Measurements from ENCODE around the gene DMP1. TPM values are rescaled to one million over a fixed set of nuclear protein-coding genes. Genes with fewer than 3 reads are reported as not detected.
"Not testable (repeated sequence)": the region's sequence is repeated elsewhere in the genome, so short reads cannot be mapped to it uniquely, and the experiment has no call there.

DMP1 gene
- total RNA-seq, 4 donors from 2014 or later: not detected

- intact Hi-C loops (cut with DNase I): loop anchor here (5.0 kb wide), 1 partner anchor 160 kb away; no protein-coding TSS in a partner anchor
- no peak overlapping the region for H3K4me3 ChIP-seq
- 61 to 64% methylated on average over 7 of the region's 7 CpGs for WGBS, 2 donors
- H3K36me3 ChIP-seq: no peaks in the 10 kb centered on the region
- H3K9me3 ChIP-seq: peaks cover 0 to 7% (median 0%) of the 10 kb centered on the region in 3 donors
- H3K4me1 ChIP-seq: peaks cover 0 to 4% (median 0%) of the 10 kb centered on the region in 3 donors
- TF ChIP-seq CTCF (IDR thresholded peaks at IDR 0.05): no peak
- TF ChIP-seq POLR2A (IDR thresholded peaks at IDR 0.05): no peak
- DNase-seq: no peak
- H3K27me3 ChIP-seq: no peaks in the 10 kb centered on the region
- no peak overlapping the region for H3K27ac ChIP-seq
Observed at GRCh38 chr4:87677731-87678130, 27.7 kb downstream of the DMP1 start.

GRCh38 chr4:87679449-87680169 is 29.5 kb downstream of the DMP1 start:
- Histone ChIP-seq H3K27ac (no peak overlapping the region), H3K9me3 (peaks cover 0 to 7% (median 0%) of the 10 kb centered on the region in 3 donors), H3K27me3 (no peaks in the 10 kb centered on the region), H3K4me3 (no peak overlapping the region), H3K36me3 (no peaks in the 10 kb centered on the region), H3K4me1 (peaks cover 0 to 4% (median 0%) of the 10 kb centered on the region in 3 donors)
- 38 to 44% methylated on average over 11 of the region's 11 CpGs for WGBS, 2 donors
- intact Hi-C loops (cut with DNase I): loop anchor here (5.0 to 10.0 kb wide), 2 partner anchors 158 to 525 kb away; no protein-coding TSS in a partner anchor
- no peak for DNase-seq
- TF ChIP-seq CTCF (IDR thresholded peaks at IDR 0.05) (peak; percentile 44 to 83 (median 66)), POLR2A (IDR thresholded peaks at IDR 0.05) (no peak)

- no peaks in the 10 kb centered on the region for H3K36me3 ChIP-seq
- no peak overlapping the region for H3K4me3 ChIP-seq
- DNase-seq: no peak
- TF ChIP-seq POLR2A (IDR thresholded peaks at IDR 0.05) (no peak), CTCF (IDR thresholded peaks at IDR 0.05) (no peak)
- H3K9me3 ChIP-seq: peaks cover 0 to under 1% (median 0%) of the 10 kb centered on the region in 3 donors
- no peaks in the 10 kb centered on the region for H3K27me3 ChIP-seq
- WGBS, 2 donors: 62 to 77% methylated on average over 5 of the region's 5 CpGs
- intact Hi-C loops (cut with DNase I): loop anchor here (10.0 kb wide), 1 partner anchor 525 kb away; no protein-coding TSS in a partner anchor
- H3K27ac ChIP-seq: no peak overlapping the region
- peaks cover 0 to 4% (median 0%) of the 10 kb centered on the region in 3 donors for H3K4me1 ChIP-seq
Observed at GRCh38 chr4:87680271-87680670, 30.2 kb downstream of the DMP1 start.

- H3K27me3 ChIP-seq: no peaks in the 10 kb centered on the region
- H3K36me3 ChIP-seq: no peaks in the 10 kb centered on the region
- no peak for DNase-seq
- H3K27ac ChIP-seq: no peak overlapping the region
- WGBS, 2 donors: 54 to 57% methylated on average over 3 of the region's 3 CpGs
- H3K9me3 ChIP-seq: peaks cover 0 to 27% (median 10%) of the 10 kb centered on the region in 3 donors
- H3K4me1 ChIP-seq: no peaks in the 10 kb centered on the region
- intact Hi-C loops (cut with DNase I): loop anchor here (10.0 kb wide), 1 partner anchor 516 kb away; no protein-coding TSS in a partner anchor
- no peak for TF ChIP-seq POLR2A (IDR thresholded peaks at IDR 0.05)
- no peak for TF ChIP-seq CTCF (IDR thresholded peaks at IDR 0.05)
- H3K4me3 ChIP-seq: no peak overlapping the region
Observed at GRCh38 chr4:87688316-87688715, 38.2 kb downstream of the DMP1 start.

- H3K4me1 ChIP-seq; DNase-seq; H3K27me3 ChIP-seq; intact Hi-C loops (cut with DNase I); H3K4me3 ChIP-seq; H3K27ac ChIP-seq; H3K36me3 ChIP-seq: not testable (repeated sequence)
- WGBS, 2 donors: 55 to 90% methylated on average over 1 of the region's 1 CpG
- peaks cover 0 to 27% (median 10%) of the 10 kb centered on the region in 3 donors for H3K9me3 ChIP-seq
Observed at GRCh38 chr4:87690947-87691346, 40.9 kb downstream of the DMP1 start.

GRCh38 chr4:87692060-87692459 is 42.0 kb downstream of the DMP1 start:
- DNase-seq; intact Hi-C loops (cut with DNase I); H3K27ac ChIP-seq; H3K36me3 ChIP-seq; H3K27me3 ChIP-seq; H3K4me1 ChIP-seq; H3K4me3 ChIP-seq: not testable (repeated sequence)
- H3K9me3 ChIP-seq: peaks cover 0 to 27% (median 10%) of the 10 kb centered on the region in 3 donors
- 22% methylated on average over 1 of the region's 1 CpG; no CpG with 5 or more reads in 1 of the 2 donors for WGBS, 2 donors
